Fibroblast of the aortic adventitia (primary cell): ENCODE measurements around the gene SOS1. TPM values are rescaled to one million over a fixed set of nuclear protein-coding genes. Genes with fewer than 3 reads are reported as not detected.

Source experiments
- DNase-seq: peaks from one replicate; pipeline ENCODE4 v3.0.0-alpha.2; 2010; ENCODE audit warnings: low read depth
- H3K4me3 ChIP-seq: 2 replicates; pipeline ENCODE4 v1.5.1; 2011; ENCODE audit warnings: low read depth, mild to moderate bottlenecking, control low read depth, low read length, moderate library complexity
- CTCF ChIP-seq: IDR thresholded peaks from 2 replicates; pipeline ENCODE4 v1.5.1; 2011; ENCODE audit warnings: mild to moderate bottlenecking, low read length, control low read depth, inconsistent platforms; ENCODE audit not compliant: insufficient read depth
- total RNA-seq: library from RNA; depleted of rRNA; stranded (reverse); fragments of >200 nt; gene quantifications from 2 replicates; pipeline ENCODE4 v1.2.3, GENCODE V29; 2012; ENCODE audit warnings: low replicate concordance

The SOS1 gene
- total RNA-seq, 1 donor: 27.9 TPM

GRCh38 chr2:38991899-38992298 is 129.0 kb downstream of the SOS1 start:
- TF ChIP-seq CTCF: no peak
- H3K4me3 ChIP-seq: no peak overlapping the region
- no peak for DNase-seq

GRCh38 chr2:38988716-38989115 is 132.1 kb downstream of the SOS1 start:
- DNase-seq: no peak
- no peak overlapping the region for H3K4me3 ChIP-seq
- no peak for TF ChIP-seq CTCF

- TF ChIP-seq CTCF: no peak
- H3K4me3 ChIP-seq: no peak overlapping the region
- no peak for DNase-seq
These were observed 138.4 kb downstream of the SOS1 start for GRCh38 chr2:38982498-38982897.

GRCh38 chr2:38981670-38982357 is 139.0 kb downstream of the SOS1 start:
- no peak for TF ChIP-seq CTCF
- H3K4me3 ChIP-seq: no peak overlapping the region
- no peak for DNase-seq

- no peak overlapping the region for H3K4me3 ChIP-seq
- no peak for TF ChIP-seq CTCF
- DNase-seq: no peak
These were observed 139.7 kb downstream of the SOS1 start for GRCh38 chr2:38981003-38981669.

- DNase-seq: no peak
- H3K4me3 ChIP-seq: no peak overlapping the region
- no peak for TF ChIP-seq CTCF
These were observed 141.9 kb downstream of the SOS1 start for GRCh38 chr2:38978908-38979307.
